Dermis blood vessel endothelial cell (primary cell): ENCODE data around the gene SFT2D2. TPM values are rescaled to one million over a fixed set of nuclear protein-coding genes. Genes with fewer than 3 reads are reported as not detected.
A peak's percentile ranks its signal among the peaks of the same experiment; 100 is the strongest.
"Not testable (repeated sequence)": the region's sequence is repeated elsewhere in the genome, so short reads cannot be mapped to it uniquely, and the experiment has no call there.

Source experiments
- DNase-seq: peaks from one replicate; pipeline ENCODE4 v3.0.0; 2010
- total RNA-seq: library from RNA; depleted of rRNA; stranded (reverse); fragments of >200 nt; gene quantifications from 2 replicates; pipeline ENCODE4 v1.2.3, GENCODE V29; 2014

Gene SFT2D2
- 45.8 and 70.7 TPM in 2 replicates for total RNA-seq

GRCh38 chr1:168225476-168226190 is at the start of gene SFT2D2:
Gene SFT2D2 (plus strand): TSS chr1:168226004. CDS start chr1:168226080, 76 bp downstream.
- DNase-seq = peak; percentile 84

GRCh38 chr1:168178227-168178637 is 47.6 kb upstream of the SFT2D2 start:
- DNase-seq = no peak

GRCh38 chr1:168178638-168179437 is 47.0 kb upstream of the SFT2D2 start, which contains the start of gene TIPRL:
Gene TIPRL (plus strand): TSS chr1:168178962. CDS start chr1:168179078, 116 bp downstream.
- DNase-seq = peak; percentile 98

GRCh38 chr1:168179438-168180147 is 46.2 kb upstream of the SFT2D2 start:
- peak; percentile 26 for DNase-seq

GRCh38 chr1:168180148-168180524 is 45.7 kb upstream of the SFT2D2 start:
- DNase-seq = no peak

- DNase-seq = not testable (repeated sequence)
These were observed 44.6 kb upstream of the SFT2D2 start for GRCh38 chr1:168181063-168181720.

- no peak for DNase-seq
These were observed 38.6 kb upstream of the SFT2D2 start for GRCh38 chr1:168187177-168187576.

GRCh38 chr1:168190403-168190802 is 35.4 kb upstream of the SFT2D2 start:
- no peak for DNase-seq

GRCh38 chr1:168195199-168196135 is 30.3 kb upstream of the SFT2D2 start:
- no peak for DNase-seq

GRCh38 chr1:168199056-168199455 is 26.7 kb upstream of the SFT2D2 start:
- no peak for DNase-seq

- DNase-seq = no peak
These were observed 22.7 kb upstream of the SFT2D2 start for GRCh38 chr1:168202941-168203654.

- DNase-seq = no peak
These were observed 19.7 kb upstream of the SFT2D2 start for GRCh38 chr1:168206111-168206510.

- DNase-seq = not testable (repeated sequence)
These were observed 18.1 kb upstream of the SFT2D2 start for GRCh38 chr1:168207673-168208072.

- no peak for DNase-seq
These were observed 15.5 kb upstream of the SFT2D2 start for GRCh38 chr1:168210312-168210711.

- DNase-seq = no peak
These were observed 12.5 kb upstream of the SFT2D2 start for GRCh38 chr1:168213349-168213748.

- DNase-seq = no peak
These were observed 9.6 kb upstream of the SFT2D2 start for GRCh38 chr1:168216171-168216570.

- DNase-seq = no peak
These were observed 8.1 kb upstream of the SFT2D2 start for GRCh38 chr1:168217664-168218063.

GRCh38 chr1:168218658-168219057 is 7.1 kb upstream of the SFT2D2 start:
- no peak for DNase-seq

GRCh38 chr1:168220470-168220871 is 5.3 kb upstream of the SFT2D2 start:
- no peak for DNase-seq

- no peak for DNase-seq
These were observed 4.5 kb upstream of the SFT2D2 start for GRCh38 chr1:168221275-168221674.

- no peak for DNase-seq
These were observed 2.5 kb upstream of the SFT2D2 start for GRCh38 chr1:168223261-168223660.
